COLO829 (cell line): ENCODE measurements around the gene PRDM12.

Experiments used
- DNase-seq: peaks from one replicate; pipeline ENCODE4 v3.0.0; 2012; ENCODE audit warnings: low spot score

PRDM12 gene

GRCh38 chr9:130636648-130637020, 27.8 kb upstream of the PRDM12 start:
- no peak for DNase-seq

- DNase-seq, result no peak
Measured at GRCh38 chr9:130638284-130639123, 25.9 kb upstream of the PRDM12 start.

GRCh38 chr9:130639124-130639765, 25.1 kb upstream of the PRDM12 start:
- DNase-seq, result no peak

GRCh38 chr9:130639866-130640555, 24.4 kb upstream of the PRDM12 start:
- DNase-seq, result no peak

GRCh38 chr9:130640681-130641080, 23.7 kb upstream of the PRDM12 start:
- DNase-seq, result no peak

GRCh38 chr9:130642926-130643325, 21.5 kb upstream of the PRDM12 start:
- DNase-seq, result no peak

- no peak for DNase-seq
Measured at GRCh38 chr9:130651221-130651620, 13.2 kb upstream of the PRDM12 start.

GRCh38 chr9:130651752-130652151, 12.6 kb upstream of the PRDM12 start:
- DNase-seq, result no peak

- DNase-seq, result no peak
Measured at GRCh38 chr9:130654879-130655278, 9.5 kb upstream of the PRDM12 start.

GRCh38 chr9:130658893-130659698, 5.3 kb upstream of the PRDM12 start:
- no peak for DNase-seq

- DNase-seq, result no peak
Measured at GRCh38 chr9:130659699-130660248, 4.6 kb upstream of the PRDM12 start.

GRCh38 chr9:130660326-130660682, 4.1 kb upstream of the PRDM12 start:
- no peak for DNase-seq

- DNase-seq, result no peak
Measured at GRCh38 chr9:130660683-130661450, 3.5 kb upstream of the PRDM12 start.

GRCh38 chr9:130661451-130662098, 2.8 kb upstream of the PRDM12 start:
- no peak for DNase-seq

- DNase-seq, result no peak
Measured at GRCh38 chr9:130662099-130662969, 2.1 kb upstream of the PRDM12 start.

- no peak for DNase-seq
Measured at GRCh38 chr9:130662970-130663257, 1.5 kb upstream of the PRDM12 start.

- no peak for DNase-seq
Measured at GRCh38 chr9:130663258-130663976, 977 bp upstream of the PRDM12 start.

- DNase-seq, result no peak
Measured at GRCh38 chr9:130663977-130664250, 480 bp upstream of the PRDM12 start.

GRCh38 chr9:130665029-130665430, 636 bp downstream of the PRDM12 start:
- DNase-seq, result no peak
